Measurements from ENCODE around the gene EFCAB14.

GRCh38 chr1:46638921-46639320, 80.0 kb downstream of the EFCAB14 start:
- no peak for TF ChIP-seq CTCF (optimal IDR thresholded peaks at IDR 0.05 in 1 of 3, IDR thresholded peaks at IDR 0.05 in 1 of 3, conservative IDR thresholded peaks at IDR 0.05 in 1 of 3; ENCODE audit: extremely low read depth in 1 of 3, insufficient read depth in 2 of 3, low read length in 3 of 3)
- TF ChIP-seq EZH2 (IDR thresholded peaks at IDR 0.05; ENCODE audit: low read length): no peak

Measured in keratinocyte (primary cell).